C4-2B (cell line): Measurements from ENCODE around the gene ISOC2.

Experiments used
- H3K27ac ChIP-seq: fragments of 450-650 bp; 2 replicates; pipeline ENCODE4 v1.5.1; 2017
- ZFX ChIP-seq: fragments of 450-650 bp; IDR thresholded peaks from 2 replicates; pipeline ENCODE4 v1.6.1; 2017
- TF ChIP-seq, protein P1 (sequence below): fragments of 450-650 bp; conservative IDR thresholded peaks from 2 replicates; pipeline ENCODE4 v1.5.1; 2017; ENCODE audit warnings: mild to moderate bottlenecking

Gene ISOC2

DNA sequence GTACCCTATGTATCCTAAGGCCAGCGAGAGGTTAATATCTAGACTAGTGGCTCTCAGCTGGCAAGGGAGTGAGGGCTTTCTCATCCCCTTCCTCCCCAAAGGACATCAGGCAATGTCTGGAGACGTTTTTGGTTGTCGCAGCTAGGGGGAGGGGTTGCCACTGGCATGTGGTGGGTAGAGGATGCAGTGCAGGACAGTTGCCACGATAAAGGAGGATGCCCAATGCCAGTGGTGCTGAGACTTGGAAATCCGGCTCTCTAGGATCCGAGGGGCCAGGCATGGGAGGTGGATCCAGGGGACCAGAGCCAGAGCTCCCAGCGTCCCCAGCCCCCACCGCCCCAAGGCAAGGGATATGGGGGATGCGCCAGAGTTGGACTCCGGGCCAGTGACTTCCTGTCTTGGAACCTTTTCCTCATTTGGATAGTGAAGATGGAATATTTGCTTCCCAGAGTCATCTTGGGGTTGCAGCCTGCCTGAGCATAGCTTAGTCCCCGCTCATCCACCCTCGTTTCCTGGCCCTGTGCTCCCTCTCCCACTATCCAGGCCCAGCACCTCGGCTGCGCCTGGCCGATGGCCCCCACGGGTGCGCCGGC is 31.7 kb upstream of the ISOC2 start:
- H3K27ac ChIP-seq, result no peak overlapping the region
- TF ChIP-seq, protein P1, sequence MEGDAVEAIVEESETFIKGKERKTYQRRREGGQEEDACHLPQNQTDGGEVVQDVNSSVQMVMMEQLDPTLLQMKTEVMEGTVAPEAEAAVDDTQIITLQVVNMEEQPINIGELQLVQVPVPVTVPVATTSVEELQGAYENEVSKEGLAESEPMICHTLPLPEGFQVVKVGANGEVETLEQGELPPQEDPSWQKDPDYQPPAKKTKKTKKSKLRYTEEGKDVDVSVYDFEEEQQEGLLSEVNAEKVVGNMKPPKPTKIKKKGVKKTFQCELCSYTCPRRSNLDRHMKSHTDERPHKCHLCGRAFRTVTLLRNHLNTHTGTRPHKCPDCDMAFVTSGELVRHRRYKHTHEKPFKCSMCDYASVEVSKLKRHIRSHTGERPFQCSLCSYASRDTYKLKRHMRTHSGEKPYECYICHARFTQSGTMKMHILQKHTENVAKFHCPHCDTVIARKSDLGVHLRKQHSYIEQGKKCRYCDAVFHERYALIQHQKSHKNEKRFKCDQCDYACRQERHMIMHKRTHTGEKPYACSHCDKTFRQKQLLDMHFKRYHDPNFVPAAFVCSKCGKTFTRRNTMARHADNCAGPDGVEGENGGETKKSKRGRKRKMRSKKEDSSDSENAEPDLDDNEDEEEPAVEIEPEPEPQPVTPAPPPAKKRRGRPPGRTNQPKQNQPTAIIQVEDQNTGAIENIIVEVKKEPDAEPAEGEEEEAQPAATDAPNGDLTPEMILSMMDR, result no peak
- TF ChIP-seq ZFX, result no peak

DNA sequence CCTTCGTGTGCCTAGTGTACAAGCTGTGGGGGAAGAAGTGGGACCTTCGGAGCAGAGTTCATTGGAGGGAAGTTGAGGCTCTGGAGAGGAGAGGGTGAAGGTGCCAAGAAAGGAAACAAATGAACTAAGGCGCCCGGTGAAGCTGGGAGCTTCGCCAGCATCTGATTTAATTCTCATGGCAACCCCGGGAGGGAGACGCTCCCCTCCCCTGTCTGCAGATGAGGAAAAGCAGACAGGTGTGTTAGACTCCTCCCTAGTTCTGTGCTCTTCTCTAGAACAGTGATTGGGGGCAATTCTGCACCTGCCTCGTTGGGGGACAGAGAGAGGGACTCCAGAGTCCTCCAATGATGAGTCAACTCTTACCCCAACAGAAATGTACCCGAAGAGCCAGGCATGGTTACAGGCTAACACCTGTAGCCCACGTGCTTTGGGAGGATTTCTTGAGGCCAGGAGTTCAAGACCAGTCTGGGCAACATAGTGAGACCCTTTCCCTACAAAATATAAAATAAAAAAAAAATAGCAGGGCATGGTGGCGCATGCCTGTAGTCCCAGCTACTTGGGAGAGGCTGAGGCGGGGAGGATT is 31.0 kb upstream of the ISOC2 start:
- H3K27ac ChIP-seq, result no peak overlapping the region
- TF ChIP-seq, protein P1, result no peak
- TF ChIP-seq ZFX, result no peak

- TF ChIP-seq ZFX, result no peak
- TF ChIP-seq, protein P1, result no peak
- no peak overlapping the region for H3K27ac ChIP-seq
Observed at GRCh38 chr19:55491546-55492360, 30.3 kb upstream of the ISOC2 start.

DNA sequence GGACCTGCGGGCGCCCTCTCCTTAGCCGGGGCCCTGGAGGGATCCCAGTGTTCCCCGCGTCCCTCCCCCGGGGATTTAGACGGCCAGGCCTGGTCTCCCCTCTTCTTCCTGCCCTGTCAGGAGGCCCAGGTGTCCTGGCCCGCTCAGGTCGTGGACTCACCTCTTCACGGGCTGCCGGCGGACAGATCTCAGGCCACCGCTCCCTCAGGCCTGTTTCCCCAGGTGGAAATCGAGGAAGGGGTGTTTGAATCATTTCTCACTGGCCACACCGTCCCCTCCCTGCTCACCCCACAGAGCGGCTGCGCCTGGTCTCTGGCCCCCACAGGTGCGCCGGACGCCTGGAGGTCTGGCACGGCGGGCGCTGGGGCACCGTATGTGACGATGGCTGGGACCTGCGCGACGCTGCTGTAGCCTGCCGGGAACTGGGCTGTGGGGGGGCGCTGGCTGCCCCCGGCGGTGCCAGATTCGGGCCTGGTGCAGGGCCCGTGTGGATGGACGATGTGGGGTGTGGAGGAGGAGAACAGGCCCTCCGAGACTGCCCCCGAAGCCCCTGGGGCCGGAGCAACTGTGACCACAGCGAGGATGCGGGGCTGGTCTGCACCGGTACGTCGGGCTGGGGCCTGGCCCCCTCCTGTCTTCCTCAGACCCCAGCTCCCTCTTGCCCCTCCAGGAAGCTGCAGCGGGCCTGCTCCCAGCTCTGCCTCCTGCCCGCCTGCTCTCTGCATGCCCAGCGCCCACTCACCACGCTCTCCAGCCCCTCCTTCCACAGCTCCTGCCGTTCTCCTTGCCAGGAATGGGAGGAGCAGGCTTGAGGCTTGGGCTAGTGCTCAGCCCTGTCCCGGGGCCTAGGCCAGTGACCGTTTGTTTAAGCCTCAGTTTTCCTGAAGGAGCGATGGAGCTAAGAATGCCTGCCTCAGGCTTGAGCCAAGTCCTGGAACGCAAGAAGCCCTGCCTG is 29.3 kb upstream of the ISOC2 start:
- H3K27ac ChIP-seq, result no peak overlapping the region
- TF ChIP-seq, protein P1, result no peak
- TF ChIP-seq ZFX, result no peak

- TF ChIP-seq, protein P1, result no peak
- TF ChIP-seq ZFX, result no peak
- no peak overlapping the region for H3K27ac ChIP-seq
Observed at GRCh38 chr19:55489711-55490477, 28.5 kb upstream of the ISOC2 start.

DNA sequence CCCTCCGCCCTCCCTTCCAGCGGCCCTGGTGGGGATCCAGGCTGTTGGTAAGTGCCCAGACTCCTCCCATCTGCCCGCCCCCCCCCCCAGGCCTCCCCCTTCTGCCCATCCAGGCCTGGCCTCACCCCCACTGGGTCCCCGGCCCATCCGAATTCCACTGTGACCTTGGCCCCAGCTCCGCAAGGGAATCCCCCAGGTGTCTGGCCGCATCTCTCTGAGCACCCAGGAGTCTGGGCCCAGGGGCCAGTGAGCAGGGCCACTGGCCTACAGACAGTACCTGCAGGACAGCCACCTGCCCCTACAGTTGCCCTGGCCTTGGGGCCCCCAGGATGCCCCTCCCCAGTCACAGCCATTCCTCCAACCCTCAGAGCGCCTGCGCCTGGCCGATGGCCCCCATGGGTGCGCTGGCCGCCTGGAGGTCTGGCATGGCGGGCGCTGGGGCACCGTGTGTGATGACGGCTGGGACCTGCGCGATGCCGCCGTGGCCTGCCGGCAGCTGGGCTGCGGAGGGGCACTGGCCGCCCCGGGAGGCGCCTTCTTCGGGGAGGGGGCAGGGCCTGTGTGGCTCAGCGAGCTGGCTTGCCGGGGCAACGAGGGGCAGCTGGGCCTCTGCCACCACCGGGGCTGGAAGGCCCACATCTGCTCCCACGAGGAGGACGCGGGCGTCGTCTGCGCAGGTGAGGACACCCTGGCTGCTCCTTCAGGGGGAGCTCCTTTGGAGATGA is 27.7 kb upstream of the ISOC2 start:
- H3K27ac ChIP-seq, result no peak overlapping the region
- TF ChIP-seq ZFX, result no peak
- TF ChIP-seq, protein P1, result no peak
